ENCODE measurements around the gene IKZF2.

The IKZF2 gene

DNA sequence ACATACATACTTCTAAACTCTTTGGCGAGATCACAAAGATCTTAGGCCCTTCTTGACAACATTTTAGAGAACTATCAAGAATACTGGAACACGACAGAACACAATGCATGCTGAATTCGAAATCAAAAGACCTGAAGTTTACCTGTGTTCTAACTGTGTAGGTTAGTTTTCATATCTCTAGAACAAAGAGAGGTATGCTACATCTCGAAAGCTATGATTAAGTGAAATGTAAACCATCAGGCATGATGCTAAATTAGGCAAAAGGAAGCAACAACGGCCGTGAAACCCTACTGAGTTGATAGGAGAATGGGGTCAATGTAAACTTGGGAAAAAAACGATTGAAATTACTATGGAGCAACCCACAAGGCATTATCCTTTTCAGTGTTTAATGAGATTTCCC is 43.7 kb downstream of the IKZF2 start:
- TF ChIP-seq, protein P1, sequence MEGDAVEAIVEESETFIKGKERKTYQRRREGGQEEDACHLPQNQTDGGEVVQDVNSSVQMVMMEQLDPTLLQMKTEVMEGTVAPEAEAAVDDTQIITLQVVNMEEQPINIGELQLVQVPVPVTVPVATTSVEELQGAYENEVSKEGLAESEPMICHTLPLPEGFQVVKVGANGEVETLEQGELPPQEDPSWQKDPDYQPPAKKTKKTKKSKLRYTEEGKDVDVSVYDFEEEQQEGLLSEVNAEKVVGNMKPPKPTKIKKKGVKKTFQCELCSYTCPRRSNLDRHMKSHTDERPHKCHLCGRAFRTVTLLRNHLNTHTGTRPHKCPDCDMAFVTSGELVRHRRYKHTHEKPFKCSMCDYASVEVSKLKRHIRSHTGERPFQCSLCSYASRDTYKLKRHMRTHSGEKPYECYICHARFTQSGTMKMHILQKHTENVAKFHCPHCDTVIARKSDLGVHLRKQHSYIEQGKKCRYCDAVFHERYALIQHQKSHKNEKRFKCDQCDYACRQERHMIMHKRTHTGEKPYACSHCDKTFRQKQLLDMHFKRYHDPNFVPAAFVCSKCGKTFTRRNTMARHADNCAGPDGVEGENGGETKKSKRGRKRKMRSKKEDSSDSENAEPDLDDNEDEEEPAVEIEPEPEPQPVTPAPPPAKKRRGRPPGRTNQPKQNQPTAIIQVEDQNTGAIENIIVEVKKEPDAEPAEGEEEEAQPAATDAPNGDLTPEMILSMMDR (IDR thresholded peaks at IDR 0.05) = no peak

DNA sequence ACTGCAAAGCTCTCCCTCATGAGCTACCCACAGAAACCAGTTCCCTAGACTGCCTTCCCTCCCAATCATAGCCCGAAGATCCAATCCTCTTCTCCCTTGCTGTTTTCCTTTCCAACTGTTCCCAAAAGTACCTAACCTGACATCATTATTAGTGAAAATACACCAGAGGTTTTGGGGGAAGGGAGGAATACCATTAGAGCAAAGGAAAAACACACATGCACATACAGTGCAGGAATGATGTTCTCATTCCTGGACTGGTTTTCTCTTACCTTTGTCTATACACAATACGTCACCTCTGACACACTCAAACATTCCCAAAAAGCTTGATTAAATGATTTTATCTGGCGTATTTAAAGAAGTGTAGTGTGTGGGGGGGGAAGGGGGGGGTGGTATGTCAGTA is 46.2 kb downstream of the IKZF2 start:
- TF ChIP-seq, protein P1 (IDR thresholded peaks at IDR 0.05) = no peak

DNA sequence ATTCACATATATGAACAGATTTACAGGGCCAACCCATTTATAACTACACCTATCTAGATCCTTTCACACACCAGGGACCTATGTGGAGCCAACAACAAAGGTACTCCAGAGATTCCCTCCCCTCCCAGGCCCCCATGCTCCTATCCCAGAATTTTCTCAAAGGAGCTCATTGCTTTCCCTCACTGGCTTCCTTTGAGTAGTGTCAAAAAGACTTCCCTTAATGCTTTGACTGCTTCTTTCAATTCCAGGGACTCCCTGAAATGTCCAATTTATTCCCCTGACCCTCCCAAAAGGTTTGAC is 46.6 kb downstream of the IKZF2 start:
- TF ChIP-seq, protein P1 (IDR thresholded peaks at IDR 0.05) = no peak

DNA sequence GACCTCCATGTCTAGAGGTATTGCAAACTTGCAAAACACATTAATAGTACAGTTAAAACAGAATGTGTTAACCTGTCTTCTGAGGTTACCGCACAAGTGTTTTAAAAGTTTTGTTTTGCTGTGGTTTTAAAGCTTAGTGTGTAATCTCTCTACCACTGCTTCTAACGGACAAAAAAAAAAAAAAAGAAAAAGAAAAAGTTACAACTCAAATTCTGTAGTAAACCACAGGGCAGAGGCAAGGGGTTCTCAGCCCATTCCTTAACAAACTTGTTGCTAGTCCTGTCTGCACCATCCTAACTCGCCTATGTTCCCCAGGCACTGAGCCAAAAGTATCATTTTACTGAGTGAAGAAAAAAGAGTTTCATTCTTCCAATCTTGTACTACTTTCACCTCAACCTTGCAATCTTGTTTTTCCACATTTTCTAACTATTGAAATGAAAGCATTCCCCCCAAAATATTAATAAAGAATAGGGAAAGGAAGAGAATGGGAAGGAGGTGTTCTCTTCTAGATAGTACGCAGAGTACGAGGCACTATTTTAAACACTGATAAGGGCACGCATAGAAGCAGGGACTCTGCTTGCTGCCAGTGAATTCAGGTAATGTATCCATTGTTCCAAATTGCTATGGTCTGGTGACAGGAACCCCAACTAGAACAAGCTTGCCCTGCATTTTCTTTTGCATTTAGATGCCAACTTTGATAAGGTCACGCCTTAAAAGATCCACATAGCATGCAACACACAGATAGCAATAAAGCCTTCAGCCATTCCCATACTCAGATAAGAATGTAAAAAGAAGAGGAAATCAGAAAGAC is 47.1 kb downstream of the IKZF2 start:
- TF ChIP-seq, protein P1 (IDR thresholded peaks at IDR 0.05) = no peak

DNA sequence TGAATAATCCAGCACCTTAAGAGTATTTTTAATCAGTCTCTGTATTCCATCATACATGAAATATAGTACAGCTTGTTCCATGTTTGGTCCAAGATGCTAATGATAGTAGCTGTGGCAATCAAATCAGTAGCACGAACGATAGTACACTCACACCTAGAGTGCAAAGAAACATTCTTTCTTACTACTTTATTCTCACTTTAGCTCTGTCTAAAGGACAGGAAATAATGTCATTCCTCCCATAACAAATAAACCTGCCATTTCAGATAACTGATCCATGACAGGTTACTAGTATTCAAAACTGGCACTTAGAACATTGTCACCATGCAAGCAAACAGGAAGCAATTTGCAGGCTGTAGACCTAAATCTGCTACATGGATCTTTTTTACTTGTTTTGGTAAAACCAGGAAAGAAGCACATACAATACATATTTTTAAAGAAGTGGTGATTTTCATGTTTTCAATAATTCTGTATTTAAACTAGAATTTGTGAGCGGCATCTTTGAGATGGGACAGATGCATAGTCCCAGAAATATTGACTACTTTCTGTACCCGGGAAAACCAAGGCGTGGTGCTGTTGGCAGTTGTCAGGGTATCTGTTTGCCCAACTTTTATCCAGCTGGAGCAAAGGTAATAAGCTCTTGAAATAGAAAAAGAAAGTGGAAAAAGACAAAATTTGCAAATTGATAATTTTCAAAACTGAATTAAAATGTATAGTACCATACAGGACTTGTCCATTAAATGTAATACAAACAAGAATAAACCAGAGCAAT is 49.5 kb downstream of the IKZF2 start:
- TF ChIP-seq, protein P1 (IDR thresholded peaks at IDR 0.05) = no peak

DNA sequence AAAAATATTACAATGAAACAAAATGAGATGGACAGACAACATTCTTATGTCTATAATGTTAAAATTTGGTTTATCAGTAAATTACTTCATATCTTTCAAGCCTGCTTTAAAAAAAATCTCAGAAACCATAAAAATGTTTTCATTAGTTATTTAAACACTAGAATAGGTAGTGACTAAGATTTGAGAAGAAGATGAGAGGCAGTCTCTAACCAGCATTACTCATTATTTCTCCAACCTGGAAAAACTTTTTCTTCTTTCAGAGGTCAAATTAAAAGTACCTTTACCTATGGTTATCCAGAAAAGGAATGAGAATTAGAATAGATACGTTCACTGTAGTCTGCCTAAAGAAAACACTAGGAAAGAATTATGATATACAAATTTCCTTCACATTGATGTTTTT is 50.3 kb downstream of the IKZF2 start:
- TF ChIP-seq, protein P1 (IDR thresholded peaks at IDR 0.05) = no peak

DNA sequence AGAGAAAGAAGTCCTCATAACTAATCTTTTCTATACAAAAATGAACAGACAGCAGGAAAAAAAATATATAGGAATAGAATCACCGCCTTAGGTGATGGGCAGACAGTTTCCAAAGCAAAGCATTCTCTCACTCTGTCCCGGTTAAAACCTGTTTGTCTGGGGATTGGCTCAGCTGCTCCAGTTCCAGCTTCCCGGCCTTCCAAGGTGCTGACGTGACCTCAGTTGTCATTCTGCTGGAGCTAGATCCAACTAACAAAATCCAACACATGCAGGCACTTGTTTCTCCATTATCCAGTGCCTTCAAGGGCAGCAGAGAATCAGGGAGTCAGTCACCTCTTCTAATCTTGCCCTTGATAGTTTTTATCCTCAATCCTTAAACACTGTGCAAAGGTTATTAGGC is 52.8 kb downstream of the IKZF2 start:
- TF ChIP-seq, protein P1 (IDR thresholded peaks at IDR 0.05) = no peak
